Panc1 (cell line): ENCODE data around the gene SLC25A22.

ENCODE experiments used
- CTCF ChIP-seq: fragments of 450-650 bp; IDR thresholded peaks from 2 replicates; pipeline ENCODE4 v1.5.1; 2017; ENCODE audit warnings: mild to moderate bottlenecking
- POLR2AphosphoS5 ChIP-seq: IDR thresholded peaks from 2 replicates; pipeline ENCODE4 v1.6.1; 2012; ENCODE audit warnings: mild to moderate bottlenecking, low read depth, low read length, moderate library complexity
- REST ChIP-seq, 2 experiments: IDR thresholded peaks; 2 replicates each; pipeline ENCODE4 v1.6.1; 2011 to 2012; ENCODE audit warnings: low read depth in 2 of 2, control low read depth in 1 of 2, low read length in 1 of 2, mild to moderate bottlenecking in 1 of 2, moderate library complexity in 1 of 2; ENCODE audit not compliant: insufficient read depth in 1 of 2
- SIN3A ChIP-seq: IDR thresholded peaks from 2 replicates; pipeline ENCODE4 v1.6.1; 2012; ENCODE audit warnings: low read depth, mild to moderate bottlenecking, low read length, moderate library complexity, borderline replicate concordance; ENCODE audit not compliant: insufficient read depth
- TCF7L2 ChIP-seq: IDR thresholded peaks from 2 replicates; pipeline ENCODE4 v1.6.1; 2011; ENCODE audit warnings: mild to moderate bottlenecking, low read depth, low read length, inconsistent platforms

GRCh38 chr11:796565-797295 lies 1.4 kb downstream of the SLC25A22 start:
- TF ChIP-seq CTCF, result no peak
- TF ChIP-seq POLR2AphosphoS5, result no peak
- no peak for TF ChIP-seq SIN3A
- TF ChIP-seq REST (IDR thresholded peaks at IDR 0.05; ENCODE audit: insufficient read depth in 1 of 2, low read depth in 2 of 2, low read length in 1 of 2), result no peak; a peak in 1 of 4 replicates
- no peak for TF ChIP-seq TCF7L2
